ENCODE data around the gene RIN3. TPM values are rescaled to one million over a fixed set of nuclear protein-coding genes. Genes with fewer than 3 reads are reported as not detected.

Gene RIN3
- total RNA-seq, 1 experiment from 2014 or later = 2.4 TPM

GRCh38 chr14:92653162-92653651 lies 139.6 kb downstream of the RIN3 start:
- no peak for TF ChIP-seq EZH2 (IDR thresholded peaks at IDR 0.05; ENCODE audit: borderline replicate concordance, low read depth, low read length, poor library complexity, severe bottlenecking)
- TF ChIP-seq, protein P1, sequence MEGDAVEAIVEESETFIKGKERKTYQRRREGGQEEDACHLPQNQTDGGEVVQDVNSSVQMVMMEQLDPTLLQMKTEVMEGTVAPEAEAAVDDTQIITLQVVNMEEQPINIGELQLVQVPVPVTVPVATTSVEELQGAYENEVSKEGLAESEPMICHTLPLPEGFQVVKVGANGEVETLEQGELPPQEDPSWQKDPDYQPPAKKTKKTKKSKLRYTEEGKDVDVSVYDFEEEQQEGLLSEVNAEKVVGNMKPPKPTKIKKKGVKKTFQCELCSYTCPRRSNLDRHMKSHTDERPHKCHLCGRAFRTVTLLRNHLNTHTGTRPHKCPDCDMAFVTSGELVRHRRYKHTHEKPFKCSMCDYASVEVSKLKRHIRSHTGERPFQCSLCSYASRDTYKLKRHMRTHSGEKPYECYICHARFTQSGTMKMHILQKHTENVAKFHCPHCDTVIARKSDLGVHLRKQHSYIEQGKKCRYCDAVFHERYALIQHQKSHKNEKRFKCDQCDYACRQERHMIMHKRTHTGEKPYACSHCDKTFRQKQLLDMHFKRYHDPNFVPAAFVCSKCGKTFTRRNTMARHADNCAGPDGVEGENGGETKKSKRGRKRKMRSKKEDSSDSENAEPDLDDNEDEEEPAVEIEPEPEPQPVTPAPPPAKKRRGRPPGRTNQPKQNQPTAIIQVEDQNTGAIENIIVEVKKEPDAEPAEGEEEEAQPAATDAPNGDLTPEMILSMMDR (conservative IDR thresholded peaks at IDR 0.05; ENCODE audit: low read depth, low read length) = no peak
- no TSS peak for BruUV-seq (replicated peaks)
- CTCF ChIA-PET = no interaction called here

GRCh38 chr14:92654239-92654901 lies 140.8 kb downstream of the RIN3 start:
- no peaks in the 10 kb centered on the region for H3K9me3 ChIP-seq (ENCODE audit: low read depth, low read length, poor library complexity, severe bottlenecking)
- no peak overlapping the region for H3K27ac ChIP-seq (ENCODE audit: low read depth, low read length, poor library complexity, severe bottlenecking)
- ChIA-PET CTCF (no interaction called here), POLR2A (ENCODE audit: low non-redundant PET) (interaction anchor here (0.6 kb wide), 1 partner anchor 789 kb away, joined by 10 read pairs; no protein-coding TSS in a partner anchor)
- no peak for DNase-seq (ENCODE audit: low spot score)
- H3K36me3 ChIP-seq (ENCODE audit: insufficient read depth, low read length, poor library complexity, severe bottlenecking) = no peaks in the 10 kb centered on the region
- no peak overlapping the region for H3K4me3 ChIP-seq (ENCODE audit: low read depth, low read length, poor library complexity, severe bottlenecking)
- intact Hi-C loops (cut with micrococcal nuclease; ENCODE audit: unreplicated experiment) = no loop called here
- no peaks in the 10 kb centered on the region for H3K4me1 ChIP-seq (ENCODE audit: insufficient read depth, low read length, poor library complexity, severe bottlenecking)
- BruUV-seq (replicated peaks) = no TSS peak
- no peaks in the 10 kb centered on the region for H3K27me3 ChIP-seq (replicated peaks; ENCODE audit: insufficient read depth, low read depth, low read length, poor library complexity)
- TF ChIP-seq EZH2 (IDR thresholded peaks at IDR 0.05; ENCODE audit: borderline replicate concordance, low read depth, low read length, poor library complexity, severe bottlenecking) = no peak
- TF ChIP-seq, protein P1 (conservative IDR thresholded peaks at IDR 0.05; ENCODE audit: low read depth, low read length) = no peak

More at GRCh38 chr14:92653162-92653651, 139.6 kb downstream of the RIN3 start:
- intact Hi-C loops (cut with micrococcal nuclease; ENCODE audit: unreplicated experiment) = no loop called here
- no peaks in the 10 kb centered on the region for H3K4me1 ChIP-seq (ENCODE audit: insufficient read depth, low read length, poor library complexity, severe bottlenecking)
- H3K27me3 ChIP-seq (replicated peaks; ENCODE audit: insufficient read depth, low read depth, low read length, poor library complexity) = no peaks in the 10 kb centered on the region
- DNase-seq (ENCODE audit: low spot score) = no peak
- no peaks in the 10 kb centered on the region for H3K36me3 ChIP-seq (ENCODE audit: insufficient read depth, low read length, poor library complexity, severe bottlenecking)
- H3K27ac ChIP-seq (ENCODE audit: low read depth, low read length, poor library complexity, severe bottlenecking) = no peak overlapping the region
- H3K9me3 ChIP-seq (ENCODE audit: low read depth, low read length, poor library complexity, severe bottlenecking) = no peaks in the 10 kb centered on the region
- H3K4me3 ChIP-seq (ENCODE audit: low read depth, low read length, poor library complexity, severe bottlenecking) = no peak overlapping the region
- POLR2A ChIA-PET (ENCODE audit: low non-redundant PET) = no interaction called here

DNA sequence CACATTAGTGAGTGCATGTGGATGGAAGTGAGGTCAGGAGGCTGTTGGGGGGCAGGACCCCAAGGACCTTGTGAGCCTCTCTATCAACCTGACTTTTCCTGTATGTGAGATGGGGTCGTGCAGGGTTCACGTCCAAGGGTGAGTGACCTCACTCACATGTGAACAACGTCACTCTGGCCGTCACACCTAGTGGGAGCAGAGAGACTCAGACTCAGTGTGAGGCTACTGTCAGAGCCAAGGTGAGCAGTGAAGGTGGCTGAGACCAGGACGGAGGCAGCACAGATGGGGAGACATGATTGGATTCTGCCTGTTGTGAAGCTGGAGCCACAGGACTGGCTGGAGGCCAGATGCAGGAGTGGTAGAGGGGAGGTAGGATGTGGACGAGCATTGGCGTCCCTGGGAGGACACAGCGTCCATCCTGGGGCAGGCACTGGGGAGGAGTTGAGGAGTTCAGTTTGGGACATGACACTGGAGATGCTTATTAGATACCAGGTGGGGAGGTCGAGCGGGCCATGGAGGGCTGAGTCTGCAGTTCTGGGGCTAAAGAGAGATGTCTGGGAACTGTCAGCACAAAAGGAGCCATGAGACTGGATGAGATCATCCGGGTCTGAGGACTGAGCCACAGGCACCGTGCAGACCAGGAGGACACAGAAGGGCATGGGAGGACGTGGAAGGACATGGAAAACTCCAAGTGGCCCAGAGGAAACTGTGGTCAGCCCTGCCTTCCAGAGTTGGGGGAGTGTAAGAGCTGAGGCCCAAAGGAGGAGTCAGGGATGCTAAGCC lies 142.0 kb downstream of the RIN3 start:
- POLR2A ChIA-PET (ENCODE audit: low non-redundant PET) = no interaction called here
- no peak for TF ChIP-seq EZH2 (IDR thresholded peaks at IDR 0.05; ENCODE audit: borderline replicate concordance, low read depth, low read length, poor library complexity, severe bottlenecking)
- TF ChIP-seq, protein P1 (conservative IDR thresholded peaks at IDR 0.05; ENCODE audit: low read depth, low read length) = no peak
- no TSS peak for BruUV-seq (replicated peaks)
- Histone ChIP-seq H3K9me3 (ENCODE audit: low read depth, low read length, poor library complexity, severe bottlenecking) (no peaks in the 10 kb centered on the region), H3K4me3 (ENCODE audit: low read depth, low read length, poor library complexity, severe bottlenecking) (no peak overlapping the region), H3K36me3 (ENCODE audit: insufficient read depth, low read length, poor library complexity, severe bottlenecking) (no peaks in the 10 kb centered on the region), H3K27ac (ENCODE audit: low read depth, low read length, poor library complexity, severe bottlenecking) (no peak overlapping the region), H3K27me3 (replicated peaks; ENCODE audit: insufficient read depth, low read depth, low read length, poor library complexity) (no peaks in the 10 kb centered on the region), H3K4me1 (ENCODE audit: insufficient read depth, low read length, poor library complexity, severe bottlenecking) (no peaks in the 10 kb centered on the region)
- intact Hi-C loops (cut with micrococcal nuclease; ENCODE audit: unreplicated experiment) = no loop called here
- DNase-seq (ENCODE audit: low spot score) = no peak
- CTCF ChIA-PET = no interaction called here
